Daoy (cell line): ENCODE data around the gene KRTCAP2. TPM values are rescaled to one million over a fixed set of nuclear protein-coding genes. Genes with fewer than 3 reads are reported as not detected.
"Not testable (repeated sequence)": the region's sequence is repeated elsewhere in the genome, so short reads cannot be mapped to it uniquely, and the experiment has no call there.

Source experiments
- DNase-seq: peaks from one replicate; pipeline ENCODE4 v3.0.0-alpha.2; 2015; ENCODE audit warnings: low read depth
- total RNA-seq: library from RNA; depleted of rRNA; stranded (reverse); fragments of >200 nt; shearing (Covaris generic); gene quantifications from 2 replicates; pipeline ENCODE4 v1.2.3, GENCODE V29; 2014; rRNA removed

Gene KRTCAP2
- total RNA-seq: 123 and 131 TPM in 2 replicates

DNA sequence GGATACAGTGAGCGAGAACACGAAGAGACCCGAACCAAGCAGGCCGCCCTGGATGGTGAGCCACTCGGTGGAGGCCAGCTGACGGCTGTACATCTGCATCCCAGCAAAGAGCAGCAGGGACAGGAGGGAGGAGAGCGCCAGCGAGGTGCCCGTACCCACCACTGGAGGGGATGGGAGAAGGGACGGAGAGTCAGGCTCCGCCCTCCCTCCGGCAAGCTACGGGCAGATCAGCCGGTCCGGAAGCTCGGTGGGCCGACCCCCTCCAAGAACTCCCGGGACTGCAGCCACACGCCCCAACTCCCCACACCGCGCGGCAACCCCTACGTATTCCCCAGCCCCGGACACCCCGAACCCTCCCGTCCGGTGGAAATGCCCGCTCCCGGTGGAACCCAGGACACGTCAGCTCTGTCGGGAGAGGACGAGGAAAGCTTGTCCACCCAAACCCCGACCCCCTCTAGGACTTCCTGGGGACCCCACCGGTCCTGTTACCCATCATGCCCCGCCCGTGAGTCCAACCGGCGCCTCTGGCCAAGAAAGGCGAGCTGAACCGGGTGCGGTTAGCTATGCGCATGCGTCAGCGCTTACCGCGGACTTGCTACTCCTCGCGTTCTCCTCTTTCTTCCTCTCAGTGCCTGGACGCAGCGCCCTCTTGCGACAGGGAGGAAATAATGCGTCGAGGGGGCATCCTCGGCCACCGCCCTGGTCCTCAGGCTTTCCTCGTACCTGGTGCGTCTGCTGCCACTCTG, at the start of gene KRTCAP2:
Gene KRTCAP2, minus strand, starts transcription at position 573 of the 746 bp plus-strand sequence. Its CDS starts 80 bp downstream, at position 493.
- peak; percentile 98 for DNase-seq

DNA sequence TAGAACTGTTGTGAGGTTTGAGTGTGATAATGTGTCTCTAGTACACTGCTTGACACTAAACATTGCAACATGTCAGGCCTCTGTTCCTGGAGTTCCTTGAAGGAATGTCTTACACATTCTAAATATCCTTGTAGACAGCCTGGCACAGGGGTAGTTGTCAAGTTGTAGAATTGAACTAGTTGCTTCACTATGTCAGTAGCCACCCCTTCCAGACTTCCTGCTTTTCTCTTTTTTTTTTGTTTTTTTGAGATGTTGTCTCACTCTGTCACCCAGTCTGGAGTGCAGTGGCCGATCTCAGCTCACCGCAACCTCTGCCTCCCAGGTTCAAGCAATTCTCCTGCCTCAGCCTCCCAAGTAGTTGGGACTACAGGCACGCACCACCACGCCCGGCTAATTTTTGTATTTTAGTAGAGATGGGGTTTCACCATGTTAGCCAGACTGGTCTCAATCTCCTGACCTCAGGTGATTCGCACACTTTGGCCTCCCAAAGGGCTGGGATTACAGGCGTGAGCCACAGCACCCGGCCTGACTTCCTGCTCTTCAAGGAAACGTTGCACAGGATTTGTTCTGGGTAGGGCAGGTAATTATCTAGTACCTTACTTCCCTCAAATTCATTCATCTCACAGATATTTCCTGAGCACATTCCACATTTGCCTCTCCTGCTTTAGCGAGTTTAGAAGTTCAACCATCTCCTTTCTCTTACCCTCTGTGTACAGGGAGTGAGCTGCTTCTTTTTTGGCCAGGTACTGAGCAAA, 47.3 kb upstream of the KRTCAP2 start:
- DNase-seq: not testable (repeated sequence)

- DNase-seq: no peak
Observed at GRCh38 chr1:155219592-155220031, 46.5 kb upstream of the KRTCAP2 start.

GRCh38 chr1:155218854-155219591, 45.9 kb upstream of the KRTCAP2 start:
- DNase-seq: peak; percentile 50

DNA sequence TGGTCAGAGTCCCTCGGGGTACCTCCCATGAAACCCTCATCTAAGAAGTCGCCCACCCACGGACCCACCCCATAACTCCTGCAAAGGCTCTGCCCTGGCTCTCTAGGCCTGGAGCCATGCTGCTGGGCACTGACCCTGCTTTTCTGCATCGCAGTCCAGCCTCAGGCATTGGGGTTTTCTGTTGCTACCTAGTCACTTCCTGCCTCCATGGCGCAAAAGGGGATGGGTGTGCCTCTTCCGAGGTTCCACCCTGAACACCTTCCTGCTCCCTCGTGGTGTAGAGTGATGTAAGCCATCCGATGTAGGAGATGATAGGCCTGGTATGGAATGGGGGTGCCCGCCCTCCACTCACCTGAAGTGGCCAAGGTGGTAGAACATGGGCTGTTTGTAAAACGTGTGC, 41.6 kb upstream of the KRTCAP2 start:
- DNase-seq: not testable (repeated sequence)

DNA sequence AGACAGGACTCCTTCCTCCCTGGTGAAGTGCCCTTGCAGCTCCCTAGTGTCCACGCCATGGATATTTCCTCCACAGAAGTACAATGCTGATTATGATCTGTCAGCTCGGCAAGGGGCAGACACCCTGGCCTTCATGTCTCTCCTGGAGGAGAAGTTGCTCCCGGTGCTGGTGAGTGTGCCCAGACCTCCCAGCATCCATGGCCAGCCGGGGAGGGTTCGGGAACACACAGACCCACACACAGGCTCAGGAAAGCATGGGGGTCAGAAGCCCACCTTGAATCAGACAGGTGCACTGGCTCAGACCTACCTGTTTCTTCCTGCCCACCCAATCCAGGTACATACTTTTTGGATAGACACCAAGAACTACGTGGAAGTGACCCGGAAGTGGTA, 38.9 kb upstream of the KRTCAP2 start:
- not testable (repeated sequence) for DNase-seq

DNA sequence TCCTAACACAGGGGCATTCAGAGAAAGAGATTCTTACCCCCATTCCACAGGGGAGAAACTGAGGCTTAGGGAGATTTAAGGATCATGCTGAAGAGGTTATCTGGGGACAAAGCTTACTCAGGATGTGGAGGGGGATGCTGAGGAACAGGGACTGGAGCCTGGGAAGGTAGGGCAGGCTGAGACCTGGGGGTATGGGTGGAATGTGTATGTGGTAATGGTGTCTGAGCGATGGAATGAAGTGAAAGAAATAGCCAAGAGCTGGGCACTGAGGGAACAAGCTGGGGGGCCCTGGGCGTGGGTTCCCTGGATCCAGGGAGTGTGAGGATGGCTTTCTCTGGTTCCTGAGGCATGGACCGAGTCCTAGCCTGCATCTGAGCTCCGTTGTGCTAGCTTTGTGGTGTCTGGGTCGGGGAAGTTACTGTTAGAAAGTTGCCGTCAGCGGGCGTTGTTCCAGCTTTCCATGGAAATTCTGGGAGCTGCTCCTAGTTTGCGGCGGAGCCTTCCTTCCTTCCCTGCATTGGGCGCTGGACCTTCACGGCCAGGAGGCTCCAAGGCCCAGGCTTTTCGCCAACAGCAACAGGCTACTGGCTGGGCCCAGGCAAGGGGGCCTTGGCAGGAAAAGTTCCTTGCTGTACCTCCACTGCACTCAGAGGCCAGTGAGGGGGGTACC, 38.4 kb upstream of the KRTCAP2 start:
- not testable (repeated sequence) for DNase-seq

DNA sequence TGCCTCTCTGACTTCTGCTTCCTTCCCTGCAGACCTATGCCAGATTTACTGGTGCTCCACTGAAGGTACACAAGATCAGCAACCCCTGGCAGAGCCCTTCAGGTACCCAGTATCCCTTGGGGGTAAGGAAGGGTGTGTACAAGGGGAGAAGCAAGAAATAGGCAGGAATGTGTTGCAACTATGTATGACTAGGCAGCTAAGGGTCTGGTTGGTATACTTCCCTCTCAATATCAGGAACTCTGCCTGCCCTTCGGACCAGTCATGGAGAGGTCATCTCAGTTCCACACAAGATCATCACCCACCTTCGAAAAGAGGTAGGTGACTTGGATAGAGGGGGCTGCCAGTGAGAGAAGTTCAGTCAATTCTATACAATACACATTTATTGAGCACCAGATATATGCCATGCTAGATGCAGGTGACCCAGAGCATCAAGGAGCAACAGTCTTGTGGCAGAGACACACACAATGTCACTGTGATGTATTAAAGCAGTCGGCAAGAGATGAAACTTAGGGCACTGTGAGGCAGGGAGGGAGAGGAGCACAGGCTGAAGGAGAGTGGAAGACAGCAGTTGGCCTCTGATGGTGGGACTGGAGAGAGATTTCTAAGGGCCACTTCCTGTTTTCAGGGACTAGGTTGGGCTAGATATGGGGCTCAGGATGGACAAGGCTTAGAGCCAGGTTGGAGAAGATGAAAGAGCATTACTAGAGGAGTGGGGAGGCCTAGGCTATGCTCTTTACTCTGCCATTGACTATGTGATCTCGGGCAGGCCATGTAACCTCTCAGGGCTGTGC, 37.4 kb upstream of the KRTCAP2 start:
- no peak for DNase-seq

GRCh38 chr1:155209312-155209721, 36.2 kb upstream of the KRTCAP2 start:
- DNase-seq: no peak

DNA sequence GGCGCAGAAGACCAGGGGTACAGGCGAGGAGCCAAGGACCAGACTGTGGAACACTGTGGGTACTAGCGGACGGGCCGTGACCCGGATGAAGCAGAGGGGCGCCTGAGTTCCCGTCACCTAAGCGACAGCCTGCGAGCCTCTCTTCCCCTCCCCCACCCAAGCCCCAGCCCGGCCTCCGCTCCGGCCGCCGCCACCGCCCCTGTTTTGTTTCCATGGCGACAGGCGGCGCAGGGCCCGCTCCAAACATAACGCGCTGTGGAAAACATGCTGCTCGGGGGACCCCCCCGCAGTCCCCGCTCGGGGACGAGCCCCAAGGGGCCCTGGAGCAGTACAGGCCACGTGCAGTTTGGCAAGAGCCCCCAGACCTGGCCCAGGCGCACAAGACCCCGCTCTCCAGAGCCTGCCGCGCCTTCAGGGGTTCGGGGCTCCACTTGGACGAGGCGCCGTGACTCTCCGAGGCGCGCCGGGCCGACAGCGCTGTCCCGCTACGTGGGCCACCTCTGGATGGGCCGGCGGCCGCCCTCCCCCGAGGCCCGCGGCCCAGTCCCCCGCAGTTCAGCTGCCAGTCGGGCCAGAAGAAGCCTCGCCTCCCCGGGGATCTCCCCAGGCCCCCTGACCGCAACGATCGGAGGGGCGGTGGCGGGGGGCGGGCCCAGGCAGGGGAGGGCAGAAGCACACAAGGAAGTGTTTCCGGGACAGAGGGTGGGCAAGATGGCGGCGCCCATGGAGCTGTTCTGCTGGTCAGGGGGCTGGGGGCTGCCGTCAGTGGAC, 35.6 kb upstream of the KRTCAP2 start, which contains the start of gene MTX1:
Gene MTX1, plus strand, starts transcription at position 155 of the 771 bp plus-strand sequence. Its CDS starts 110 bp downstream, at position 265.
- peak; percentile 92 for DNase-seq

DNA sequence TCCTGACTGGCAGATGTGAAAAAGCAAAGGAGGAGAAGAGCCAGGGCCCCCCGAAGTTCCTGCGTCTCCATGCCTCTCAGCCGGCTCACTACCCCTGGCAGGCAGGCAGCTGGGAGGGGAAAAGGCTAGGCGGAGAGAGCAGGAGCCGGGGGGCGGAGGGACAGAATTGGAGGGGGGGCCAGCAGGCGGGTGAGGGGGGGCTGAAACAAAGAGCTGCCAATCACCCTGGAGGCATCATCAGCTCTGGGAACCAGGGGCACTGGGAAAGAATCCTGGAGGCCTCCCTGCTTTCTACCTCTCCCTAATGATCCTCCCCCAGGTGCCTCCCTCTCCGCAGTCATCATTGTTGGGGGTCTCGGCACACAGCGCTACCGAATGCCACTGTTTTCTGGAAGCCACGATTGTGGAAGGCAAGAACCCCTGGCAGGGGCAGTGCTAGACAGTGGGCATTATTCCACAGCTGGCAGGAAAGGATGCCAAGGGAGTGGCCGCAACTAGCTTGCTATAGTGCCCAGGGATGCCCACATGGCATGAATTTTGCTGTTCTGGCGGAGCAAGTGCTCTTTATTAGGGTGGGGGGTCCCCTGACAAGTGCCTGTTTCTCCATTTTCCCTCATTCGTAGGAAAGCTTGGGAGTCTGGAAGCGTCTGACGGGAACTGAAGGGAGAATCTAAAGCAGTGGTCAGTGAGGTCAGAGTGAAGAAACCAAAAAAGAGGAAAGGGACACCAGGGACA, 34.9 kb upstream of the KRTCAP2 start, which contains the start of gene THBS3:
Gene THBS3, minus strand, starts transcription at position 92 of the 735 bp plus-strand sequence. Its CDS starts 21 bp downstream, at position 71.
- DNase-seq: peak; percentile 38

DNA sequence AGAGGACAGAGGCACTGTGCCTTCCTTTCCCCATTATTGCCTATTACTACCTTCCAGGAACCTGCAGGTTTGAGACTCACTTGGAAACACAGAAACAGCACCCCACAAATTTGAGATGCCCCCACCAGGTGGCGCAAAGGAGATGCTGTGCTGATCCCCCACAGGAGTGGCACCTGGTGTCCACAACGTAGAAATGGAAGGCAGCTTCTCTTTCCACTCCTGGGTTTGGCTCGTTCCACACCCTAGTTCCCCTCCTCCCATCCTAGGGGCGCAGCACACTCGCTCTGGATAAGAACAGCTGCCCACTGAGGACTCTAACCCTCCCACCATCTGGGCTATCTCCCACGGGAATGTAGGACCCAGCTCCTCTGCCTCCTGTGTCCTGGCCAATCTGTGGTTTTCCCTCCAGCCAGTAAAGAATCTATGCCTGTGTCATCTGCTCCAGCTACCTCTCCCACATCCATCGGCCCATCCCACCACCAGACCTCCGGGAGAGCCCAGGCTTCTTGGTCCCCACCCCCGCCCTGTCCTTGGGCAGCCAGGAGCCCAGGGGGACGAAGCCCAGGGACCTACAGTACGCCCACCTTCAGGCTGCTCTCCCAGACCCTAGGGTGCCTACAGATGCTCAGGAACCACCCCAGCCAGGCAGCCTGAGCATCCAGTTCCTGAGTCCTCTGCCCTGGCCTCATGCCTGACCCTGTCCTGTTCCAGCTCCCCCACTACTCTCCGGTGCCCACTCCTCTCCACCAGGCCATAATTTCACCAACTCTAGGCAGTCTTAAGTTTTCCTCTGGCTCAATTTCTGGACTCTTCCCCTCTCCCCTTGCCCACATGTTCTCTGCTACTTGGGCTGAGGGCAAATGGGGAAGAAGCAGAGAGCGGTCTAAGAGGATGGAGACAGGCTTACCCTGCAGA, 34.0 kb upstream of the KRTCAP2 start:
- DNase-seq: peak; percentile 80

DNA sequence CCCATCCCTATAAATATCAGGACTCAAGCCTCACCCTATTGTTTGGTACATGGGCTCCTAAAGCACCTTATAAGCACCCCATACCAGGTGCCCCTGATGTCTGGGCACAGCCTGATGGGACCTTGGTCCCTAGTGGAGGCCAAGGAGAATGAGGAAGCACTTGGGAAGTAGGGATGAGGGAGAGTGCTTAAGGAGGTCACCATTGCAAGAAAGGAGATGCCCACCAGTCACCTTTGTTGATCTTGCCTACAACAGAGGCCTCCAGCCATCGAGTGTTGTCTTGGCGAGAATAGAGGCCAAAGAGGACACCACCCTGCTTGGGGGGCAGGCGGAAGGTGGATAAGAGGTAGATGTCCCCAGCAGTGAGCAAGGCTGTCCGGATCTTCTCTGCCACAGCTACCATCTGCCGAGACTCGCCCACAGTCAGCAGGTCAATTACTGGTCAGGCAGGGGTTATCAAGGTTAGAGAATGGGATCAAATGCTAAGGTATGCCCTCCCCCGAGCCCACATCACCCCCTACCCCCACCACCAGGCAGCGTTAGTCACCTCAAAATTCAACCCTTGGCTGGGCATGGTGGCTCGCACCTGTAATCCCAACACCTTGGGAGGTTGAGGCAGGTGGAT, 33.0 kb upstream of the KRTCAP2 start:
- no peak for DNase-seq

- DNase-seq: no peak
Observed at GRCh38 chr1:155205035-155205434, 31.9 kb upstream of the KRTCAP2 start.

DNA sequence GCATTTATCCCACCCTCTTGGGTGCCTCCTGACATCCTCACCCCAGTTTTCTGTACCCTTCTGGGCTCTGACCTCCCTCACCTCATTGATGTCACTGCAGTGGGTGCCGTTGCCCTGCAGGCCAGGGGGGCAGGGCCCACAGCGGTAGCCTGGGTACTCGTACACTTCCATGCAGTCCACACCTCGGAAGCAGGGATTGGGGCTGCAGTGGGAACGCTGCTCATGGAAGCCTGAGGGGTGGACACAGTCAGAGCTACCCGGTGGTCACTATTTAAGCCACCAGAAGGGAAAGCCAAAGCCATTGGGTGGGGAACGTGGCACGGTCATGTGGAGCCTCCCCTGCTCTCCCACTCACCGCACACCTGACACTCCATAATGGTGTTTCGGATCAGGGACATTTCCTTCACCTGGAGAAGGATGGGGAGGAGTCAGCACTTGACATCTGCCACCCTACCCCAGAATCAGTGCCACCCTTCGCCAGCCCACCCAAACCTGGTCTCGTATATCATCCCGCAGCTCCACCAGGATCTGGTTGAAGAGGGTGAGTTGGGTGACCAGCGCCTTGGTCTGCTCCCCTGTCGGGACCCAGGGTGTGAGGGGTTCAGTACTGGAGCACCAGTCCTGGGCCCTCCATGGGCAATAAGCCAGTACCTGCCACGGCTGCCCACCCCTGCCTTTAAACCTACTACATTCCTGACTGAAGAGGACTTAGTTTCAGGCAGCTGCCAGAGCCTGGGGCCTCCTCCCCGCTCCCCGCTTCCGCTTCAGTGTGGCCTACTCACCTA, 29.8 kb upstream of the KRTCAP2 start:
- DNase-seq: no peak

GRCh38 chr1:155202198-155202597, 29.1 kb upstream of the KRTCAP2 start:
- no peak for DNase-seq

DNA sequence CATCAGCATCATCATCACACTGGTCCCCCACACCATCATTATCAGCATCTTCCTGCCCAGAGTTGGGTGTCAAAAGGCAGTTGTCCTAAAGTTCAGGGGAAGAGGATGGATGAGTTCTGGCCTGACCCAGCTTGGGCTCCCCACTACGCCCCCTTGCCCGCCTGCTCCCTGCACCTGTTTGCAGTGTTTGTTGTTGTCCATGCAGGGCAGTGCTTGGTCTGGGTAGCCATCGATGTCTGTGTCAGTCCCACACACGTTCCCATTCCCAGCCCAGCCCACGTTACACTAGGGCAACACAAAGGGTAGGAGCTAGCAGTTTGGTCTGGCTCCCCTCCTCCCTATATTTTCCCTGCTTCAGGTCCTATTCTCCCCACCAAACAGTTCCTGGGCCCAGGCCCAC, 27.8 kb upstream of the KRTCAP2 start:
- DNase-seq: no peak
